Suprapubic skin (tissue), 4 donors: ENCODE data around the gene KIZ.

Experiments used
- POLR2A ChIP-seq, 2 donors: fragments of 450-650 bp; IDR thresholded peaks; one replicate each; pipeline ENCODE4 v1.6.1; 2017; ENCODE audit warnings: antibody characterized with exemption in 2 of 2, mild to moderate bottlenecking in 2 of 2, moderate library complexity in 2 of 2
- POLR2AphosphoS5 ChIP-seq, 3 donors: sonication (generic); formaldehyde crosslinking; IDR thresholded peaks; one replicate each; pipeline ENCODE4 v1.6.1; 2017; ENCODE audit warnings: antibody characterized with exemption in 3 of 3
- TF ChIP-seq, protein P1 (sequence below), 2 donors: fragments of 200-600 bp in 1 of 2; fragments of 450-650 bp in 1 of 2; sonication (generic) in 1 of 2; IDR thresholded peaks; one replicate each; pipeline ENCODE4 v1.5.1; 2016 to 2019; ENCODE audit warnings: antibody characterized with exemption in 2 of 2, mild to moderate bottlenecking in 1 of 2, moderate library complexity in 1 of 2

DNA sequence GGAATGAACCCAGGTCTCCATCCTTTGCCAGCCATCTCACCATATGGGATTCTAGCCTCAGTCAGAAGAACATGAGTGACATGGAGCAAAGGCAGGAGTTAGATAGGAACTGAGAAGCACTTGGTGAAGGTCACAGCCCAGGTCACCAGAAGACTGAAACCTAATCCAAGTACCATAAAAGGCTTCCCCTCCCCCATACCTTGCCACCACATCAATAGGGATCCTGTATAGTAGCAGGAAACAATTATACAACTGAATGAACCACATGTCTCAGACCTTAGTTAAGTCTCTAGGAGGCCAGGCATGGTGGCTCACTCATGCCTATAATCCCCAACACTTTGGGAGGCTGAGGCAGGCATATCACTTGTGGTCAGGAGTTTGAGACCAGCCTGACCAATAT lies 49.6 kb downstream of the KIZ start:
- TF ChIP-seq, protein P1, sequence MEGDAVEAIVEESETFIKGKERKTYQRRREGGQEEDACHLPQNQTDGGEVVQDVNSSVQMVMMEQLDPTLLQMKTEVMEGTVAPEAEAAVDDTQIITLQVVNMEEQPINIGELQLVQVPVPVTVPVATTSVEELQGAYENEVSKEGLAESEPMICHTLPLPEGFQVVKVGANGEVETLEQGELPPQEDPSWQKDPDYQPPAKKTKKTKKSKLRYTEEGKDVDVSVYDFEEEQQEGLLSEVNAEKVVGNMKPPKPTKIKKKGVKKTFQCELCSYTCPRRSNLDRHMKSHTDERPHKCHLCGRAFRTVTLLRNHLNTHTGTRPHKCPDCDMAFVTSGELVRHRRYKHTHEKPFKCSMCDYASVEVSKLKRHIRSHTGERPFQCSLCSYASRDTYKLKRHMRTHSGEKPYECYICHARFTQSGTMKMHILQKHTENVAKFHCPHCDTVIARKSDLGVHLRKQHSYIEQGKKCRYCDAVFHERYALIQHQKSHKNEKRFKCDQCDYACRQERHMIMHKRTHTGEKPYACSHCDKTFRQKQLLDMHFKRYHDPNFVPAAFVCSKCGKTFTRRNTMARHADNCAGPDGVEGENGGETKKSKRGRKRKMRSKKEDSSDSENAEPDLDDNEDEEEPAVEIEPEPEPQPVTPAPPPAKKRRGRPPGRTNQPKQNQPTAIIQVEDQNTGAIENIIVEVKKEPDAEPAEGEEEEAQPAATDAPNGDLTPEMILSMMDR (IDR thresholded peaks at IDR 0.05): no peak
- TF ChIP-seq POLR2AphosphoS5 (IDR thresholded peaks at IDR 0.05): no peak
- TF ChIP-seq POLR2A (IDR thresholded peaks at IDR 0.05): no peak
